ENCODE data around the gene GPR137.

DNA sequence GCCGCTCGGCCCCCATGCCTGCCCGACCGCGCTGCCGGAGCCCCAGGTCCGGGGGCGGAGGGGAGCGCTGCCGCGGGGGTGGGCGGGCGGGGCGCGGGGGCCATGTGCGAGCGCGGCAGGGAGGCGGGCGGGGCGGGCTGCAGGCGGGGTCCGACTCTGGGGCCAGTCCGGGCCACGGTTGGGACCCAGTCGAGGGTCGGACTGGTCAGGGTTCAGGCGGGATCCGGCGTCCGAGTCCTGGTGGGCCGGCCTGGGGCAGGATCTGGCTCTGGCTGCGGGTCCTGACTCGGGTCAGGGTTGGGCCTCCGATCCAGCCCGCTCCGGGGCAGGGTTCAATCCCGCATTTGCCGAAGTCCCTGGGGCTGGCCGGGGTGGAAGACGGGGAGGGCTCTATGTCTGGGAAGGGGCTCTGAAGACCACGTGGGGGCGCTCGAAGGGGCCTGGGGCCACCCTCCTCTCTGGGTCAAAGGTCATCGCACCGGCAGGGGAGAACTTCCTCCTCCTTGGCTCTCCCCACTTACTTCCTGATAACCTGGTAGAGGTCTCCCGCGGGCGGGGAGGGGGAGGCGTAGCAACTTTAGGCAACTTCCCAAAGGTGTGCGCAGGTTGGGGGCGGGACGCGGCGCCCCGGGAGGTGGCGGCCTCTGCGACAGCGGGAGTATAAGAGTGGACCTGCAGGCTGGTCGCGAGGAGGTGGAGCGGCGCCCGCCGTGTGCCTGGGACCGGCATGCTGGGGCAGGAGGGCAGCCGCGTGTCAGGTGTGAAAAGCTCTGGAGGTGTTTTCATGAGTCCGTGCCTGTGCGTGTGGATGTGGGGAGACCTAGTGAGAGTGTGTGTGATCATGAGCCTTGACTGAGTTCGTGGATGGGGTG, 20.3 kb downstream of the GPR137 start:
- TF ChIP-seq, protein P1, sequence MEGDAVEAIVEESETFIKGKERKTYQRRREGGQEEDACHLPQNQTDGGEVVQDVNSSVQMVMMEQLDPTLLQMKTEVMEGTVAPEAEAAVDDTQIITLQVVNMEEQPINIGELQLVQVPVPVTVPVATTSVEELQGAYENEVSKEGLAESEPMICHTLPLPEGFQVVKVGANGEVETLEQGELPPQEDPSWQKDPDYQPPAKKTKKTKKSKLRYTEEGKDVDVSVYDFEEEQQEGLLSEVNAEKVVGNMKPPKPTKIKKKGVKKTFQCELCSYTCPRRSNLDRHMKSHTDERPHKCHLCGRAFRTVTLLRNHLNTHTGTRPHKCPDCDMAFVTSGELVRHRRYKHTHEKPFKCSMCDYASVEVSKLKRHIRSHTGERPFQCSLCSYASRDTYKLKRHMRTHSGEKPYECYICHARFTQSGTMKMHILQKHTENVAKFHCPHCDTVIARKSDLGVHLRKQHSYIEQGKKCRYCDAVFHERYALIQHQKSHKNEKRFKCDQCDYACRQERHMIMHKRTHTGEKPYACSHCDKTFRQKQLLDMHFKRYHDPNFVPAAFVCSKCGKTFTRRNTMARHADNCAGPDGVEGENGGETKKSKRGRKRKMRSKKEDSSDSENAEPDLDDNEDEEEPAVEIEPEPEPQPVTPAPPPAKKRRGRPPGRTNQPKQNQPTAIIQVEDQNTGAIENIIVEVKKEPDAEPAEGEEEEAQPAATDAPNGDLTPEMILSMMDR (IDR thresholded peaks at IDR 0.05): peak; percentile 73
- no peak for TF ChIP-seq EZH2 (IDR thresholded peaks at IDR 0.05)
- TF ChIP-seq EZH2phosphoT487 (IDR thresholded peaks at IDR 0.05): no peak

Data from neural progenitor cell (in vitro differentiated cells).